C4-2B (cell line): ENCODE measurements around the gene CLMN.

Source experiments
- ZFX ChIP-seq: fragments of 450-650 bp; IDR thresholded peaks from 2 replicates; pipeline ENCODE4 v1.6.1; 2017
- TF ChIP-seq, protein P1 (sequence below): fragments of 450-650 bp; conservative IDR thresholded peaks from 2 replicates; pipeline ENCODE4 v1.5.1; 2017; ENCODE audit warnings: mild to moderate bottlenecking

DNA sequence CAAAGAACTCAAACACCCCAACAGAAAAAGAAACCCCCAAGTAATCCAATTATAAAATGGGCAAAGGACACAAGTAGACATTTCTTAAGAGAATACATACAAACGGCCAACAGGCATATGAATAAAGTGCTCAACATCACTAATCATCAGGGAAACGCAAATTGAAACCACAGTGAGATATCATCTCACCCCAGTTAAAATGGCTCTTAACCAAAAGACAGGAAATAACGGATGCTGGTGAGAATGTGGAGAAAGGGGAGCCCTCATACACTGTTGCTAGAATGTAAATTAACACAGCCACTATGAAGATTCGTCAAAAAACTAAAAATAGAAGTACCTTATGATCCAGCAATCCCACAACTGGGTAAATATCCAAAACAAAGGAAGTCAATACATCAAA lies 52.4 kb downstream of the CLMN start:
- TF ChIP-seq, protein P1, sequence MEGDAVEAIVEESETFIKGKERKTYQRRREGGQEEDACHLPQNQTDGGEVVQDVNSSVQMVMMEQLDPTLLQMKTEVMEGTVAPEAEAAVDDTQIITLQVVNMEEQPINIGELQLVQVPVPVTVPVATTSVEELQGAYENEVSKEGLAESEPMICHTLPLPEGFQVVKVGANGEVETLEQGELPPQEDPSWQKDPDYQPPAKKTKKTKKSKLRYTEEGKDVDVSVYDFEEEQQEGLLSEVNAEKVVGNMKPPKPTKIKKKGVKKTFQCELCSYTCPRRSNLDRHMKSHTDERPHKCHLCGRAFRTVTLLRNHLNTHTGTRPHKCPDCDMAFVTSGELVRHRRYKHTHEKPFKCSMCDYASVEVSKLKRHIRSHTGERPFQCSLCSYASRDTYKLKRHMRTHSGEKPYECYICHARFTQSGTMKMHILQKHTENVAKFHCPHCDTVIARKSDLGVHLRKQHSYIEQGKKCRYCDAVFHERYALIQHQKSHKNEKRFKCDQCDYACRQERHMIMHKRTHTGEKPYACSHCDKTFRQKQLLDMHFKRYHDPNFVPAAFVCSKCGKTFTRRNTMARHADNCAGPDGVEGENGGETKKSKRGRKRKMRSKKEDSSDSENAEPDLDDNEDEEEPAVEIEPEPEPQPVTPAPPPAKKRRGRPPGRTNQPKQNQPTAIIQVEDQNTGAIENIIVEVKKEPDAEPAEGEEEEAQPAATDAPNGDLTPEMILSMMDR = no peak
- no peak for TF ChIP-seq ZFX
